Spinal cord (tissue), 10 donors: ENCODE data around the gene GOLPH3. TPM values are rescaled to one million over a fixed set of nuclear protein-coding genes. Genes with fewer than 3 reads are reported as not detected.

Experiments used
- DNase-seq, 6 donors: peaks; one replicate each; pipeline versions ENCODE4 v3.0.0 to v3.0.0-alpha.2; 2013 to 2015; ENCODE audit warnings: low spot score in 6 of 6, low read depth in 4 of 6
- H3K27ac ChIP-seq: one replicate; pipeline ENCODE4 v1.5.1; 2013; ENCODE audit warnings: low read depth, low read length, control low read depth
- H3K27me3 ChIP-seq: one replicate; pipeline ENCODE4 v1.6.1; 2013; ENCODE audit warnings: low read length; ENCODE audit not compliant: control insufficient read depth, insufficient read depth
- H3K36me3 ChIP-seq: one replicate; pipeline ENCODE4 v1.6.1; 2013; ENCODE audit warnings: low read length; ENCODE audit not compliant: control insufficient read depth, insufficient read depth
- H3K4me1 ChIP-seq: one replicate; pipeline ENCODE4 v1.6.1; 2013; ENCODE audit warnings: low read length; ENCODE audit not compliant: control insufficient read depth, insufficient read depth
- H3K4me3 ChIP-seq: one replicate; pipeline ENCODE4 v1.5.1; 2013; ENCODE audit warnings: low read depth, low read length, control low read depth
- H3K9me3 ChIP-seq: one replicate; pipeline ENCODE4 v1.6.1; 2013; ENCODE audit warnings: low read length; ENCODE audit not compliant: control insufficient read depth, insufficient read depth
- WGBS: methylation state at CpG from one replicate; pipeline ENCODE4 v1.1.5; 2013; ENCODE audit warnings: missing lambda C conversion rate; ENCODE audit not compliant: insufficient coverage; 5-methylcytosine and 5-hydroxymethylcytosine counted together
- polyA plus RNA-seq, 2 donors: library from polyadenylated mRNA; unstranded; fragments of 120-200 nt; gene quantifications; one replicate each; pipeline ENCODE4 v1.2.1, GENCODE V29; 2013; ENCODE audit not compliant: insufficient read length in 2 of 2
- total RNA-seq, 2 donors: library from RNA; depleted of rRNA in 1 of 2; stranded (reverse); fragments of 120-200 nt in 1 of 2; fragments of >200 nt in 1 of 2; gene quantifications; one replicate each; pipeline versions ENCODE4 v1.2.3 to v1.2.4, GENCODE V29; 2013 to 2014
- donor health status: healthy.

GOLPH3 gene
- total and polyA plus RNA-seq, 4 donors: 54.8 to 74.8 (median 60.7) TPM

- Histone ChIP-seq H3K4me1 (no peaks in the 10 kb centered on the region), H3K27me3 (no peaks in the 10 kb centered on the region), H3K27ac (no peak overlapping the region), H3K36me3 (peaks cover 2% of the 10 kb centered on the region), H3K9me3 (no peaks in the 10 kb centered on the region), H3K4me3 (no peak overlapping the region)
- DNase-seq: no peak
- WGBS: no CpG with 5 or more reads among the region's 2 CpGs
Measured at GRCh38 chr5:32159328-32160072, 14.6 kb downstream of the GOLPH3 start.

DNA sequence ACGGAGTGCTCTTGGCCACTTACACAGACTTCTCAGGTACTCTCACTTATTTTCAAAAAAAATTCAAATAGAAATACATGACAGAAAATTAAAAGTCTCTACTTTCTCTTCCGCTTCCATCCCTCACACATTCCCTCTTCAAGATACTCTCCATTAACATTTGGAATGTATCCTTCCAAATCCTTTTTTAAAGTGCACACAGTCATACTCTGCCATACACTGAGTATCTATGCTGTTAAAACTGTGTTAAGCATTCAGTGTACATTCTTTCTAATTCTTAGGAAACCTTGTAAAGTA is 15.5 kb downstream of the GOLPH3 start:
- H3K27ac ChIP-seq: no peak overlapping the region
- no peaks in the 10 kb centered on the region for H3K9me3 ChIP-seq
- 77% methylated on average over 2 of the region's 2 CpGs for WGBS
- no peak for DNase-seq
- no peaks in the 10 kb centered on the region for H3K27me3 ChIP-seq
- no peaks in the 10 kb centered on the region for H3K4me1 ChIP-seq
- H3K36me3 ChIP-seq: no peaks in the 10 kb centered on the region
- no peak overlapping the region for H3K4me3 ChIP-seq

- no peak for DNase-seq
- H3K9me3 ChIP-seq: no peaks in the 10 kb centered on the region
- no peak overlapping the region for H3K4me3 ChIP-seq
- no peak overlapping the region for H3K27ac ChIP-seq
- H3K4me1 ChIP-seq: no peaks in the 10 kb centered on the region
- H3K27me3 ChIP-seq: no peaks in the 10 kb centered on the region
- 91% methylated on average over 4 of the region's 4 CpGs for WGBS
- no peaks in the 10 kb centered on the region for H3K36me3 ChIP-seq
Measured at GRCh38 chr5:32157078-32157477, 17.0 kb downstream of the GOLPH3 start.

- no peaks in the 10 kb centered on the region for H3K27me3 ChIP-seq
- H3K4me1 ChIP-seq: no peaks in the 10 kb centered on the region
- H3K4me3 ChIP-seq: no peak overlapping the region
- no peak overlapping the region for H3K27ac ChIP-seq
- DNase-seq: no peak
- H3K9me3 ChIP-seq: no peaks in the 10 kb centered on the region
- WGBS: 93% methylated on average over 6 of the region's 9 CpGs
- H3K36me3 ChIP-seq: no peaks in the 10 kb centered on the region
Measured at GRCh38 chr5:32156635-32157034, 17.5 kb downstream of the GOLPH3 start.

GRCh38 chr5:32155211-32155610 is 18.9 kb downstream of the GOLPH3 start:
- Histone ChIP-seq H3K4me3 (no peak overlapping the region), H3K36me3 (no peaks in the 10 kb centered on the region), H3K27ac (no peak overlapping the region), H3K27me3 (no peaks in the 10 kb centered on the region), H3K9me3 (no peaks in the 10 kb centered on the region), H3K4me1 (no peaks in the 10 kb centered on the region)
- DNase-seq: no peak
- WGBS: no CpG with 5 or more reads among the region's 2 CpGs

GRCh38 chr5:32153723-32154122 is 20.4 kb downstream of the GOLPH3 start:
- Histone ChIP-seq H3K4me1 (no peaks in the 10 kb centered on the region), H3K9me3 (no peaks in the 10 kb centered on the region), H3K36me3 (no peaks in the 10 kb centered on the region), H3K4me3 (no peak overlapping the region), H3K27me3 (no peaks in the 10 kb centered on the region), H3K27ac (no peak overlapping the region)
- no CpG with 5 or more reads among the region's 3 CpGs for WGBS
- no peak for DNase-seq

- Histone ChIP-seq H3K9me3 (no peaks in the 10 kb centered on the region), H3K36me3 (no peaks in the 10 kb centered on the region), H3K4me1 (peaks cover 3% of the 10 kb centered on the region), H3K4me3 (no peak overlapping the region), H3K27me3 (no peaks in the 10 kb centered on the region), H3K27ac (no peak overlapping the region)
- DNase-seq: no peak
- 86% methylated on average over 4 of the region's 6 CpGs for WGBS
Measured at GRCh38 chr5:32151198-32151597, 22.9 kb downstream of the GOLPH3 start.

- no peaks in the 10 kb centered on the region for H3K36me3 ChIP-seq
- H3K27me3 ChIP-seq: no peaks in the 10 kb centered on the region
- DNase-seq: no peak
- H3K9me3 ChIP-seq: no peaks in the 10 kb centered on the region
- no peak overlapping the region for H3K27ac ChIP-seq
- peaks cover 7% of the 10 kb centered on the region for H3K4me1 ChIP-seq
- WGBS: no CpG with 5 or more reads among the region's 1 CpG
- no peak overlapping the region for H3K4me3 ChIP-seq
Measured at GRCh38 chr5:32150366-32150765, 23.8 kb downstream of the GOLPH3 start.

GRCh38 chr5:32147959-32148358 is 26.2 kb downstream of the GOLPH3 start:
- Histone ChIP-seq H3K27ac (no peak overlapping the region), H3K4me1 (peaks cover 11% of the 10 kb centered on the region), H3K9me3 (no peaks in the 10 kb centered on the region), H3K27me3 (no peaks in the 10 kb centered on the region), H3K36me3 (no peaks in the 10 kb centered on the region), H3K4me3 (no peak overlapping the region)
- WGBS: no CpG with 5 or more reads among the region's 4 CpGs
- no peak for DNase-seq

DNA sequence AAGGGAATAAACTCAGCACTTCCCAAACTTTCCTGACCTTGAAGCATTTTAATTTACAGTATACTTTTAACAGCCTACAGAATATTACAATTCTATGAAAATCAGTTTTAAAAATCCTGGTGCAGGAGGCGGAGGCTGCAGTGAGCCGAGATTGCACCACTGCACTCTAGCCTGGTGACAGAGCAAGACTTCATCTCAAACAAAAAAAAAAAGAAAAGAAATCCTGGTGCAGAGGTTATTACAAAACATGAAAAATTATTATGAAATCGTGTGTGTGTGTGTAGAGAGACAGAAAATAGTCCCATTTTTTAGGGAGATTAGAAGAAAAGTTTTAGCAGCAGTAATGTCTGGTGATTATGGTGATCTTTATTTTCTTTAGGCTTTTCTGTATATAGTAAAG is 26.9 kb downstream of the GOLPH3 start:
- Histone ChIP-seq H3K9me3 (no peaks in the 10 kb centered on the region), H3K27ac (no peak overlapping the region), H3K4me3 (no peak overlapping the region), H3K4me1 (peaks cover 11% of the 10 kb centered on the region), H3K27me3 (no peaks in the 10 kb centered on the region), H3K36me3 (no peaks in the 10 kb centered on the region)
- WGBS: 80% methylated on average over 1 of the region's 3 CpGs
- DNase-seq: no peak
